Measurements from ENCODE around the gene SEC24D.

Gene SEC24D

GRCh38 chr4:118752551-118752950 lies 83.4 kb downstream of the SEC24D start:
- TF ChIP-seq, protein P1, sequence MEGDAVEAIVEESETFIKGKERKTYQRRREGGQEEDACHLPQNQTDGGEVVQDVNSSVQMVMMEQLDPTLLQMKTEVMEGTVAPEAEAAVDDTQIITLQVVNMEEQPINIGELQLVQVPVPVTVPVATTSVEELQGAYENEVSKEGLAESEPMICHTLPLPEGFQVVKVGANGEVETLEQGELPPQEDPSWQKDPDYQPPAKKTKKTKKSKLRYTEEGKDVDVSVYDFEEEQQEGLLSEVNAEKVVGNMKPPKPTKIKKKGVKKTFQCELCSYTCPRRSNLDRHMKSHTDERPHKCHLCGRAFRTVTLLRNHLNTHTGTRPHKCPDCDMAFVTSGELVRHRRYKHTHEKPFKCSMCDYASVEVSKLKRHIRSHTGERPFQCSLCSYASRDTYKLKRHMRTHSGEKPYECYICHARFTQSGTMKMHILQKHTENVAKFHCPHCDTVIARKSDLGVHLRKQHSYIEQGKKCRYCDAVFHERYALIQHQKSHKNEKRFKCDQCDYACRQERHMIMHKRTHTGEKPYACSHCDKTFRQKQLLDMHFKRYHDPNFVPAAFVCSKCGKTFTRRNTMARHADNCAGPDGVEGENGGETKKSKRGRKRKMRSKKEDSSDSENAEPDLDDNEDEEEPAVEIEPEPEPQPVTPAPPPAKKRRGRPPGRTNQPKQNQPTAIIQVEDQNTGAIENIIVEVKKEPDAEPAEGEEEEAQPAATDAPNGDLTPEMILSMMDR (IDR thresholded peaks at IDR 0.05; ENCODE audit: insufficient read depth, missing control alignments) = no peak
- DNase-seq (ENCODE audit: insufficient read length, low spot score) = no peak
- no peak for FAIRE-seq

GRCh38 chr4:118751629-118752323 lies 84.2 kb downstream of the SEC24D start:
- TF ChIP-seq, protein P1 (IDR thresholded peaks at IDR 0.05; ENCODE audit: insufficient read depth, missing control alignments) = no peak
- FAIRE-seq = no peak

DNA sequence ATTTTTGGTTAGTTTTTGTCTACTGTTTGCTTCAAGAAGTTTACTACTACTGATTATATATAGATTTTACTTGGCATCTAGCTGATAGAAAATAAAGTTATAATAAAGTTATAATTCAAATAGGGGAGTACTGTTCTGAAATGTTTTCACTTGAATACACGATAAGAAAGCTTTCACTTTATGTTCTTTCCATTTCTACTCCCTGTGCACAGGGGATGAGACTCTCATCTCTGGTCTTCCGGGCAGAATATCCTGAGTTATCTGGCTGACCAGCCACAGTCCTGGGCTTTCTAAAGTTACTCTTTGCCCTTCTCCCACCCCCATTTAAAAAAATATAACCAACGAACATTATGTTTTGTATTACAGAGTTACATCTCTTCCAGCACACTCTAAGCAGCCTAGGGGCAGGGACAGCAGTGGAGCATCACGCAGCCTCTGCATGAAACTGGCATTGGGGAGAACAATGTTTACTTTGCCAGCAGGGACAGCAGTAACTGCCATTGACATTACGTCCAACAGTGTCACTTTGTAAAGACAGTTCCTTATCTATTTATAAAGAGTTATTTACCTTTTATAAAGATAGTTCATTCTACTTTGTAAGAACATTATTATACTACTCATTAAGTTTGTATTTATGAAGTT lies 86.5 kb downstream of the SEC24D start:
- DNase-seq (ENCODE audit: insufficient read length, low spot score) (no peak), FAIRE-seq (no peak)
- TF ChIP-seq, protein P1 (IDR thresholded peaks at IDR 0.05; ENCODE audit: insufficient read depth, missing control alignments) = no peak

More at GRCh38 chr4:118751629-118752323, 84.2 kb downstream of the SEC24D start:
- DNase-seq (ENCODE audit: insufficient read length, low spot score) = no peak

DNA sequence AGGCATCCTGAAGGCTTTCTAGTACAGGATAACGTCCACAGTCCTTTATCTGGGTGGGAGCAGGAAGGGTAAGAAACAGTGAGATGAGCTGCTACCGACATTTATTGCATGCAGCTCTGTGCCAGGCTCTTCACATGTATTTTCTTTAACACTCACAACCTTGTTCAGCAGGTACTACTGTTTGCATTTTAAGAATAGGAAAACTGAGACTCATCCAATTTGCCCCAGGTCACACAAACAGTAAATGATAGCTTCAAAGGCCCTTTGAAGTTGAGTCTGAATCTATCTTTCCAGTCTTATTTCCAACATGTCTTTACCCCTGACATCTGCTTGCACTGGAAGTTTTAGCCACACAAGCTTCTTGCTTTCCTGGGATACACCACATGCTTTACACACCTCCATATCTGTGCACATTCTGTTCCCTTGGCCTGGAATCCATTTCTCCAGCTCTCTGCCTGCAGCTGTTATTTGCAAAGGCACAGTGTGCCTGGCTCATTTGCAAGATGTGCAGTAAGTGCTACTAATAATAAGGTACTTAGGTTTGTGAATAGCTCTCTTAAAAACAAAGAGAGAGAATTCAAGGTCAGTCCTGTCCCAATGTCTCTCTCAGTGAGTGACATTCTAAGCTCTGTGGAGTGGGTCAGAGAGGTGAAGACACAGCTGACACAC lies 89.5 kb downstream of the SEC24D start:
- TF ChIP-seq, protein P1 (IDR thresholded peaks at IDR 0.05; ENCODE audit: insufficient read depth, missing control alignments) = no peak
- no peak for DNase-seq (ENCODE audit: insufficient read length, low spot score)
- no peak for FAIRE-seq

- TF ChIP-seq, protein P1 (IDR thresholded peaks at IDR 0.05; ENCODE audit: insufficient read depth, missing control alignments) = no peak
- DNase-seq (ENCODE audit: insufficient read length, low spot score) = no peak
Observed at GRCh38 chr4:118745357-118745756, 90.6 kb downstream of the SEC24D start.

DNA sequence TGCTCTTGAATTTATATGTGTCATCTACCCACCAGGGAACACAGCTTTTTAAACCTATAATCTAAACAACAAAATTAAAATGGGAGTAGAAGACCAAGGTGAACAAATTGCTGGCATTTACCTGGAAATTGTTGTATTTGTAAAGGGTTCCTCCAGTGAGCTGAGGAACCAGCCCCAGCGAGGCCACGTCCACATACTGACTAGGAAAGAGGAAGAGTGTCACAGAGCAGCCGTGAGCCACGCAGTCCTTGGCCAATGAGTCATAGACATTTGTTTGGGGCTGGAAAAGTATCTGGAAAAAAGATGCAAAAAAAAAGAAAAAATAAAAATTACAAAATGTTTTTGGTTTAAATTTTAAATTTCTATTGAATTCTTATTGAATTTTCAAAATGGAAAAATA lies 92.1 kb downstream of the SEC24D start:
- FAIRE-seq (no peak), DNase-seq (ENCODE audit: insufficient read length, low spot score) (no peak)
- TF ChIP-seq, protein P1 (IDR thresholded peaks at IDR 0.05; ENCODE audit: insufficient read depth, missing control alignments) = no peak

More at GRCh38 chr4:118745357-118745756, 90.6 kb downstream of the SEC24D start:
- FAIRE-seq = no peak

All from D721Med (cell line).